ENCODE results near the gene CACNA2D3. TPM values are rescaled to one million over a fixed set of nuclear protein-coding genes. Genes with fewer than 3 reads are reported as not detected.
A peak's percentile ranks its signal among the peaks of the same experiment; 100 is the strongest.

CACNA2D3 gene
- total RNA-seq, 8 experiments from 2014 or later: 0.49 to 20.7 (median 9.7) TPM; not detected in 1

DNA sequence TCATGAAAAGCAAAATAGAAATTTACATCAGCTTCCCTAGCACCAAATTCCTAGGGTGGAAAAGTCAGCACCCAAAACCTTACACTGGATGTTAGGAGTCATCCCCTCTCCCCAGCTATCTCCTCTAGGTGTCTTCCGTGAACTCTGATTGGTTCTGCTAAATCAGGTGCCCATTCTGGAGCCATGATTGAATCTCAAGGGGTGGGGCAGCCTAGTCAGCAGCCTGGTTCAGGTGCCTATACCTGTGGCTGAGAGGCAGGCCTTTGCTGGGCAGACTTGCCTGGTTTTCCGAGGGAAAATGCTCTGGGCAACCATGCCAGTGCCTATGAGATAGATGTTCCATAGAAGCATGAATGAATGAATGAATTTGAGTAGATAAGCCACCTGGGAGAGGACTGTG is 468.8 kb downstream of the CACNA2D3 start:
- no peak for ATAC-seq (replicated peaks in 6 of 8)
- Histone ChIP-seq H3K4me1 (replicated peaks in 1 of 2) (no peaks in the 10 kb centered on the region), H3K27ac (no peak overlapping the region), H3K4me3 (no peak overlapping the region)
- 43 to 100% (median 83%) methylated on average over 1 to 2 of the region's 2 CpGs; no CpG with 5 or more reads in 4 of the 10 experiments for WGBS, 10 experiments
- in situ Hi-C loops (cut with MboI; ENCODE audit: low pct_unique_long_range_greater_than_20kb in 2 of 9, low sequenced_read_pairs in 9 of 9, unreplicated experiment in 9 of 9): no loop called here

GRCh38 chr3:54593653-54594052 is 471.3 kb downstream of the CACNA2D3 start:
- no peak overlapping the region for H3K4me3 ChIP-seq
- peak in 3 of 8 experiments; percentile 38 to 86 (median 67) for ATAC-seq (replicated peaks in 6 of 8)
- in situ Hi-C loops (cut with MboI; ENCODE audit: low pct_unique_long_range_greater_than_20kb in 2 of 9, low sequenced_read_pairs in 9 of 9, unreplicated experiment in 9 of 9): no loop called here
- 31 to 100% (median 71%) methylated on average over 1 to 2 of the region's 2 CpGs; no CpG with 5 or more reads in 2 of the 10 experiments for WGBS, 10 experiments
- H3K27ac ChIP-seq: no peak overlapping the region
- H3K4me1 ChIP-seq (replicated peaks in 1 of 2): no peaks in the 10 kb centered on the region

DNA sequence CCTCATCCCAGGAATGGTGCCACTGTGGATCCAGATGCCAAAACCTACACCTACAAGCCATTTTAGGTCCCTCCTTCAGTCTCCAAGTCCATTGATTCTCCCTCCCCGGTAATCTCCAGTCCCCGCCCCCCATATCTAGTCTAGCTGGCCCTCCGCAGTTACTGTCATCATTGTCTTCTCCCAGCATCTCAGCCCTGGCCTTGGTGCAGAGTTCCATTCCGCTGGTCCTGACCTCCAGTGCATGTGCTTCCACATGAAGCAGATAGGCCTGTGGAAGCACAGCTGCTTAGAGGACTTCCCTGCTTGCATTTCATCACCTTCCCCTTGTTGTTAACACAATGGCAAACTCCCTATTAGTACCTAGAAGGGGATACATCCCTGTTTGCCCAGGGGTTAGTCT is 473.7 kb downstream of the CACNA2D3 start:
- Histone ChIP-seq H3K27ac (no peak overlapping the region), H3K4me3 (no peak overlapping the region), H3K4me1 (replicated peaks in 1 of 2) (no peaks in the 10 kb centered on the region)
- in situ Hi-C loops (cut with MboI; ENCODE audit: low pct_unique_long_range_greater_than_20kb in 2 of 9, low sequenced_read_pairs in 9 of 9, unreplicated experiment in 9 of 9): no loop called here
- WGBS, 10 experiments: 51 to 100% (median 76%) methylated on average over 2 to 3 of the region's 4 CpGs; no CpG with 5 or more reads in 6 of the 10 experiments
- no peak for ATAC-seq (replicated peaks in 6 of 8)

- Histone ChIP-seq H3K4me3 (no peak overlapping the region), H3K27ac (no peak overlapping the region), H3K4me1 (replicated peaks in 1 of 2) (no peaks in the 10 kb centered on the region)
- 0 to 100% (median 32%) methylated on average over 2 to 6 of the region's 9 CpGs; no CpG with 5 or more reads in 5 of the 10 experiments for WGBS, 10 experiments
- in situ Hi-C loops (cut with MboI; ENCODE audit: low pct_unique_long_range_greater_than_20kb in 2 of 9, low sequenced_read_pairs in 9 of 9, unreplicated experiment in 9 of 9): no loop called here
- ATAC-seq (replicated peaks in 6 of 8): no peak
Observed at GRCh38 chr3:54599716-54600115, 477.4 kb downstream of the CACNA2D3 start.

- 0 to 93% (median 71%) methylated on average over 1 to 10 of the region's 12 CpGs; no CpG with 5 or more reads in 3 of the 10 experiments for WGBS, 10 experiments
- ATAC-seq (replicated peaks in 6 of 8): peak in 2 of 8 experiments; percentile 17 to 51
- Histone ChIP-seq H3K27ac (no peak overlapping the region), H3K4me1 (replicated peaks in 1 of 2) (no peaks in the 10 kb centered on the region), H3K4me3 (no peak overlapping the region)
- in situ Hi-C loops (cut with MboI; ENCODE audit: low pct_unique_long_range_greater_than_20kb in 2 of 9, low sequenced_read_pairs in 9 of 9, unreplicated experiment in 9 of 9): no loop called here
Observed at GRCh38 chr3:54600441-54601204, 478.3 kb downstream of the CACNA2D3 start.

- Histone ChIP-seq H3K4me1 (replicated peaks in 1 of 2) (no peaks in the 10 kb centered on the region), H3K4me3 (no peak overlapping the region), H3K27ac (no peak overlapping the region)
- ATAC-seq (replicated peaks in 6 of 8): no peak
- in situ Hi-C loops (cut with MboI; ENCODE audit: low pct_unique_long_range_greater_than_20kb in 2 of 9, low sequenced_read_pairs in 9 of 9, unreplicated experiment in 9 of 9): no loop called here
- WGBS, 10 experiments: 50 to 100% (median 100%) methylated on average over 1 to 3 of the region's 4 CpGs; no CpG with 5 or more reads in 5 of the 10 experiments
Observed at GRCh38 chr3:54604495-54604894, 482.1 kb downstream of the CACNA2D3 start.

GRCh38 chr3:54608041-54608440 is 485.7 kb downstream of the CACNA2D3 start:
- Histone ChIP-seq H3K4me1 (replicated peaks in 1 of 2) (peaks cover 0 to 5% of the 10 kb centered on the region in 2 donors), H3K4me3 (no peak overlapping the region), H3K27ac (no peak overlapping the region)
- in situ Hi-C loops (cut with MboI; ENCODE audit: low pct_unique_long_range_greater_than_20kb in 2 of 9, low sequenced_read_pairs in 9 of 9, unreplicated experiment in 9 of 9): no loop called here
- no peak for ATAC-seq (replicated peaks in 6 of 8)

- 44 to 100% (median 80%) methylated on average over 1 to 2 of the region's 4 CpGs; no CpG with 5 or more reads in 5 of the 10 experiments for WGBS, 10 experiments
- Histone ChIP-seq H3K4me1 (replicated peaks in 1 of 2) (peaks cover 12 to 20% of the 10 kb centered on the region in 2 donors), H3K27ac (no peak overlapping the region), H3K4me3 (no peak overlapping the region)
- ATAC-seq (replicated peaks in 6 of 8): peak in 6 of 8 experiments; percentile 29 to 89 (median 62)
- in situ Hi-C loops (cut with MboI; ENCODE audit: low pct_unique_long_range_greater_than_20kb in 2 of 9, low sequenced_read_pairs in 9 of 9, unreplicated experiment in 9 of 9): no loop called here
Observed at GRCh38 chr3:54619053-54619452, 496.7 kb downstream of the CACNA2D3 start.

GRCh38 chr3:54619531-54619930 is 497.2 kb downstream of the CACNA2D3 start:
- Histone ChIP-seq H3K4me1 (replicated peaks in 1 of 2) (peaks cover 12 to 20% of the 10 kb centered on the region in 2 donors), H3K27ac (no peak overlapping the region), H3K4me3 (no peak overlapping the region)
- ATAC-seq (replicated peaks in 6 of 8): peak in 4 of 8 experiments; percentile 13 to 52 (median 38)
- WGBS, 10 experiments: 0 to 72% (median 43%) methylated on average over 1 to 3 of the region's 3 CpGs; no CpG with 5 or more reads in 5 of the 10 experiments
- in situ Hi-C loops (cut with MboI; ENCODE audit: low pct_unique_long_range_greater_than_20kb in 2 of 9, low sequenced_read_pairs in 9 of 9, unreplicated experiment in 9 of 9): no loop called here

DNA sequence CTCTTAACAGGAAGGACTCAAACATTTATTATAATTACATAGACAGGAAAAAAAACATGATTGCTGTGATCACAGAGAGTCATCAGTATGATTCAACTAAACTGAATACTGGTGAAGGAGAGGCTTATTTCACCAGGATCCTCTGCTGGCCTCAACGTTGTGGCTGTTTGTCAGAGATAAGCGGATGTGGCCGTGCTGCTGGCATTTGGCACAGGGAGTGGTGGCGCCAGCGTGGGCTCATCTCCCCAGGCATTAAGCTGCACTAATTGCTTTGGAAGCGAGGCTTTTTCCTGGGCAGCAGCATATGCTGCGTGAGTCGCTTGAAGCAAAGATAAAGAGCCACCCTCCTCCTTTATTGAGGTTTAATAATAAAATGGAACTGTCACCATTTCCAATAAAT is 498.8 kb downstream of the CACNA2D3 start:
- WGBS, 10 experiments: 62 to 100% (median 79%) methylated on average over 2 to 8 of the region's 8 CpGs; no CpG with 5 or more reads in 2 of the 10 experiments
- no peak overlapping the region for H3K27ac ChIP-seq
- in situ Hi-C loops (cut with MboI; ENCODE audit: low pct_unique_long_range_greater_than_20kb in 2 of 9, low sequenced_read_pairs in 9 of 9, unreplicated experiment in 9 of 9): no loop called here
- ATAC-seq (replicated peaks in 6 of 8): peak in 3 of 8 experiments; percentile 19 to 63 (median 29)
- no peak overlapping the region for H3K4me3 ChIP-seq
- H3K4me1 ChIP-seq (replicated peaks in 1 of 2): peaks cover 12 to 20% of the 10 kb centered on the region in 2 donors

GRCh38 chr3:54622678-54623077 is 500.3 kb downstream of the CACNA2D3 start:
- 47 to 98% (median 70%) methylated on average over 1 to 8 of the region's 11 CpGs; no CpG with 5 or more reads in 2 of the 10 experiments for WGBS, 10 experiments
- ATAC-seq (replicated peaks in 6 of 8): no peak
- Histone ChIP-seq H3K4me3 (no peak overlapping the region), H3K27ac (no peak overlapping the region), H3K4me1 (replicated peaks in 1 of 2) (peaks cover 12 to 20% of the 10 kb centered on the region in 2 donors)
- in situ Hi-C loops (cut with MboI; ENCODE audit: low pct_unique_long_range_greater_than_20kb in 2 of 9, low sequenced_read_pairs in 9 of 9, unreplicated experiment in 9 of 9): no loop called here

GRCh38 chr3:54625805-54626787 is 503.7 kb downstream of the CACNA2D3 start:
- in situ Hi-C loops (cut with MboI; ENCODE audit: low pct_unique_long_range_greater_than_20kb in 2 of 9, low sequenced_read_pairs in 9 of 9, unreplicated experiment in 9 of 9): no loop called here
- no peak overlapping the region for H3K4me3 ChIP-seq
- peaks cover 2 to 6% of the 10 kb centered on the region in 2 donors for H3K4me1 ChIP-seq (replicated peaks in 1 of 2)
- no peak overlapping the region for H3K27ac ChIP-seq
- WGBS, 10 experiments: 29 to 100% (median 94%) methylated on average over 1 to 17 of the region's 43 CpGs
- ATAC-seq (replicated peaks in 6 of 8): peak in 2 of 8 experiments; percentile 54 to 69

Data from motor neuron (in vitro differentiated cells).